HepG2 (cell line): ENCODE measurements around the gene PRKG1. TPM values are rescaled to one million over a fixed set of nuclear protein-coding genes. Genes with fewer than 3 reads are reported as not detected.

ENCODE experiments used
- ATAC-seq: fragments of 200-7000 bp; cut with Tn5 transposase; 3 replicates; pipeline ENCODE4 v1.9.1; 2020; ENCODE audit warnings: mild to moderate bottlenecking, moderate library complexity
- BruUV-seq: library from RNA; stranded (reverse); fragments of 400-500 nt; replicated peaks from 2 replicates; lab custom pipeline; 2021; lab: Mats Ljungman, UMichigan
- CTCF ChIA-PET: fragments of 300-600 bp; formaldehyde crosslinking; extraction: SDS; loops from one replicate; lab custom pipeline; 2021; ENCODE audit warnings: low total read pairs, inconsistent platforms, low intra/inter-chr PET ratio; lab: Yijun Ruan, JAX
- POLR2A ChIA-PET: fragments of 350-600 bp; sonication (Branson Sonifier 250); formaldehyde crosslinking; loops from one replicate; lab custom pipeline; 2020; ENCODE audit warnings: antibody characterized with exemption, inconsistent platforms; lab: Yijun Ruan, JAX
- DNase-seq: peaks from one replicate; pipeline ENCODE4 v3.0.0-alpha.2; 2015; ENCODE audit warnings: low spot score
- FAIRE-seq: peaks from 3 replicates; lab custom pipeline; 2011; peaks lifted over from hg19 to GRCh38; lab: Jason Lieb, UNC
- H2AFZ ChIP-seq: one replicate; pipeline ENCODE4 v1.6.1; 2011; ENCODE audit warnings: low read length, inconsistent platforms
- H3K27ac ChIP-seq: fragments of 300-600 bp; 3 replicates; pipeline ENCODE4 v1.8.0; 2011; ENCODE audit warnings: mixed run types, mild to moderate bottlenecking, mixed read lengths, low read length, inconsistent platforms; ENCODE audit not compliant: insufficient read depth; ENCODE audit errors: extremely low read length
- H3K27me3 ChIP-seq, 2 experiments: fragments of 200-600 bp in 1 of 2; 2 replicates in 1 of 2; 3 replicates in 1 of 2; pipeline versions ENCODE4 v1.6.0 to v1.8.0; 2011; ENCODE audit warnings: low read length in 2 of 2, mild to moderate bottlenecking in 2 of 2, moderate library complexity in 2 of 2, inconsistent platforms in 1 of 2; ENCODE audit not compliant: insufficient read depth in 2 of 2, control insufficient read depth in 1 of 2
- H3K36me3 ChIP-seq, 2 experiments: fragments of 200-600 bp in 1 of 2; replicated peaks in 1 of 2; 2 replicates in 1 of 2; 3 replicates in 1 of 2; pipeline versions ENCODE4 v1.5.1 to v1.8.0; 2011; ENCODE audit warnings: low read length in 2 of 2, inconsistent platforms in 1 of 2; ENCODE audit not compliant: insufficient read depth in 2 of 2, control insufficient read depth in 1 of 2
- H3K4me1 ChIP-seq: 2 replicates; pipeline ENCODE4 v1.5.1; 2012; ENCODE audit warnings: low read length, inconsistent platforms; ENCODE audit not compliant: insufficient read depth
- H3K4me2 ChIP-seq: 2 replicates; pipeline ENCODE4 v1.6.0; 2011; ENCODE audit warnings: low read depth, low read length, inconsistent platforms
- H3K4me3 ChIP-seq, 3 experiments: fragments of 200-600 bp in 1 of 3; sonication (generic), shearing (Covaris generic) in 1 of 3; replicated peaks in 1 of 3; 2 replicates each; pipeline ENCODE4 v1.5.1; 2011 to 2016; ENCODE audit warnings: low read length in 3 of 3, inconsistent platforms in 2 of 3, low read depth in 2 of 3, mild to moderate bottlenecking in 2 of 3, control low read depth in 1 of 3, mixed read lengths in 1 of 3; ENCODE audit not compliant: insufficient read depth in 1 of 3
- H3K79me2 ChIP-seq: one replicate; pipeline ENCODE4 v1.6.1; 2011; ENCODE audit warnings: low read length, inconsistent platforms; ENCODE audit not compliant: insufficient read depth
- H3K9ac ChIP-seq: 2 replicates; pipeline ENCODE4 v1.6.0; 2011; ENCODE audit warnings: mild to moderate bottlenecking, low read depth, low read length, inconsistent platforms; ENCODE audit not compliant: insufficient read depth
- H3K9me3 ChIP-seq: 2 replicates; pipeline ENCODE4 v1.5.1; 2012; ENCODE audit warnings: mild to moderate bottlenecking, low read length
- H4K20me1 ChIP-seq: 2 replicates; pipeline ENCODE4 v1.6.0; 2011; ENCODE audit warnings: inconsistent platforms, mild to moderate bottlenecking, low read length, moderate library complexity; ENCODE audit not compliant: insufficient read depth
- MEIS2 ChIP-seq: sonication (generic); formaldehyde crosslinking; IDR thresholded peaks from 2 replicates; pipeline ENCODE4 v1.9.0; 2021; ENCODE audit warnings: mild to moderate bottlenecking, missing genetic modification reagents
- NCOR1 ChIP-seq: fragments of 200-600 bp; sonication (generic); IDR thresholded peaks from 2 replicates; pipeline ENCODE4 v1.7.0; 2017; ENCODE audit warnings: antibody characterized with exemption, low read length, borderline replicate concordance
- ZMYM2 ChIP-seq: sonication (generic); formaldehyde crosslinking; IDR thresholded peaks from 2 replicates; pipeline ENCODE4 v1.8.0; 2022; ENCODE audit warnings: mild to moderate bottlenecking, missing genetic modification reagents
- ZNF10 ChIP-seq: sonication (generic); formaldehyde crosslinking; IDR thresholded peaks from 2 replicates; pipeline ENCODE4 v1.4.0; 2020; ENCODE audit warnings: mild to moderate bottlenecking, low read depth, missing genetic modification reagents, borderline replicate concordance
- ZNF263 ChIP-seq: sonication (generic); formaldehyde crosslinking; IDR thresholded peaks from 2 replicates; pipeline ENCODE4 v1.4.0; 2020; ENCODE audit warnings: missing genetic modification reagents
- WGBS: methylation state at CpG from one replicate; pipeline ENCODE4 v1.1.6; 2017; ENCODE audit warnings: low lambda C conversion rate; 5-methylcytosine and 5-hydroxymethylcytosine counted together
- in situ Hi-C: cut with HindIII; loops from 2 replicates; pipeline ENCODE4 v1.10.0; 2017; ENCODE audit warnings: low pct_unique_long_range_greater_than_20kb; ENCODE audit not compliant: extremely low pct_ligation_motif_present
- intact Hi-C: fragments of 100-400 bp; cut with micrococcal nuclease; formaldehyde crosslinking; loops from one replicate; pipeline ENCODE4 v1.10.0; 2022; ENCODE audit not compliant: unreplicated experiment
- polyA plus RNA-seq, 8 experiments: library from polyadenylated mRNA; depleted of rRNA in 3 of 8; stranded (reverse) in 7 of 8; unstranded in 1 of 8; fragments of >200 nt; fragmentation: Illumina TruSeq in 4 of 8; extraction: Trizol in 4 of 8; gene quantifications; 2 replicates each; pipeline versions ENCODE4 v1.2.1 to v1.2.3, GENCODE V29; 2011 to 2016; ENCODE audit warnings: low read depth in 4 of 8, missing spikeins in 1 of 8, mixed read lengths in 1 of 8; ENCODE audit not compliant: insufficient read depth in 1 of 8
- total RNA-seq, 5 experiments: library from RNA; depleted of rRNA; stranded (reverse); fragments of >200 nt; fragmentation: Illumina TruSeq; extraction: Trizol; gene quantifications; 2 replicates each; pipeline ENCODE4 v1.2.3, GENCODE V29; 2016; ENCODE audit warnings: low read depth in 1 of 5
- TF ChIP-seq, protein P1 (sequence below): sonication (generic); formaldehyde crosslinking; IDR thresholded peaks from 2 replicates; pipeline ENCODE4 v1.4.0; 2020; ENCODE audit warnings: mild to moderate bottlenecking, missing genetic modification reagents

PRKG1 gene
- total and polyA plus RNA-seq, 2 of the 13 experiments (the other 11 are each of a cell fraction or from before 2014, with no cell fraction given), result 0.01 TPM; not detected in 1

- FAIRE-seq, result no peak
- H2AFZ ChIP-seq, result no peak overlapping the region
- H3K4me1 ChIP-seq, result no peaks in the 10 kb centered on the region
- H3K79me2 ChIP-seq, result no peaks in the 10 kb centered on the region
- intact Hi-C loops (no loop called here), in situ Hi-C loops (no loop called here)
- ChIA-PET POLR2A (no interaction called here), CTCF (no interaction called here)
- ATAC-seq, result no peak
- H3K36me3 ChIP-seq, result no peaks in the 10 kb centered on the region
- H3K4me2 ChIP-seq, result no peak overlapping the region
- H3K9me3 ChIP-seq, result no peaks in the 10 kb centered on the region
- DNase-seq, result no peak
- no peaks in the 10 kb centered on the region for H4K20me1 ChIP-seq
- BruUV-seq, result no TSS peak
- 0% methylated on average over 1 of the region's 1 CpG for WGBS
- H3K27ac ChIP-seq, result no peak overlapping the region
- TF ChIP-seq MEIS2 (CRISPR knock-in tag), result no peak
- H3K27me3 ChIP-seq, result no peaks in the 10 kb centered on the region
- H3K9ac ChIP-seq, result no peak overlapping the region
- no peak overlapping the region for H3K4me3 ChIP-seq
Measured at GRCh38 chr10:51502124-51502523, 427.8 kb downstream of the PRKG1 start.

DNA sequence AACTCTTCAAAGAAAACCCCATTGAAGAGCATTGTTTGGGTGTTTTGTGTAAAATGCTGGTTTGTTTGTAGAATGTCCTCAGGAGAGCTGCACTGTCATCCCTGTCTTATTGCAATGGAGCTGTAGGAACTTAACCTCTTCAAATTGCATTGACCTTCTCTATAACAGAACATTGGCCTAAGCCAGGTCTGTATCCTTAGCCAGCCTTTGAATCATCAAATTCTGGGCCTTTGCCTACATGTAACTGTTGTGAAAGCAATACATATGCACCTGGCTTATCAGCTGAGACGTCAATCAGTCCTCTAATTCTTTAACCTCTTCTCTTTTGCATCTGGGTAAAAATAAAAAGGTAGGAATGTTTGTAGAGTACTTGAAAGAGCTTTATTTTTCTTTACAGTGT, 429.1 kb downstream of the PRKG1 start:
- ChIA-PET POLR2A (no interaction called here), CTCF (no interaction called here)
- no peak for FAIRE-seq
- in situ Hi-C loops (no loop called here), intact Hi-C loops (no loop called here)
- no peak for TF ChIP-seq ZNF10 (CRISPR knock-in tag)
- no peak for TF ChIP-seq ZNF263 (CRISPR knock-in tag)
- no peak for TF ChIP-seq ZMYM2
- TF ChIP-seq, protein P1, sequence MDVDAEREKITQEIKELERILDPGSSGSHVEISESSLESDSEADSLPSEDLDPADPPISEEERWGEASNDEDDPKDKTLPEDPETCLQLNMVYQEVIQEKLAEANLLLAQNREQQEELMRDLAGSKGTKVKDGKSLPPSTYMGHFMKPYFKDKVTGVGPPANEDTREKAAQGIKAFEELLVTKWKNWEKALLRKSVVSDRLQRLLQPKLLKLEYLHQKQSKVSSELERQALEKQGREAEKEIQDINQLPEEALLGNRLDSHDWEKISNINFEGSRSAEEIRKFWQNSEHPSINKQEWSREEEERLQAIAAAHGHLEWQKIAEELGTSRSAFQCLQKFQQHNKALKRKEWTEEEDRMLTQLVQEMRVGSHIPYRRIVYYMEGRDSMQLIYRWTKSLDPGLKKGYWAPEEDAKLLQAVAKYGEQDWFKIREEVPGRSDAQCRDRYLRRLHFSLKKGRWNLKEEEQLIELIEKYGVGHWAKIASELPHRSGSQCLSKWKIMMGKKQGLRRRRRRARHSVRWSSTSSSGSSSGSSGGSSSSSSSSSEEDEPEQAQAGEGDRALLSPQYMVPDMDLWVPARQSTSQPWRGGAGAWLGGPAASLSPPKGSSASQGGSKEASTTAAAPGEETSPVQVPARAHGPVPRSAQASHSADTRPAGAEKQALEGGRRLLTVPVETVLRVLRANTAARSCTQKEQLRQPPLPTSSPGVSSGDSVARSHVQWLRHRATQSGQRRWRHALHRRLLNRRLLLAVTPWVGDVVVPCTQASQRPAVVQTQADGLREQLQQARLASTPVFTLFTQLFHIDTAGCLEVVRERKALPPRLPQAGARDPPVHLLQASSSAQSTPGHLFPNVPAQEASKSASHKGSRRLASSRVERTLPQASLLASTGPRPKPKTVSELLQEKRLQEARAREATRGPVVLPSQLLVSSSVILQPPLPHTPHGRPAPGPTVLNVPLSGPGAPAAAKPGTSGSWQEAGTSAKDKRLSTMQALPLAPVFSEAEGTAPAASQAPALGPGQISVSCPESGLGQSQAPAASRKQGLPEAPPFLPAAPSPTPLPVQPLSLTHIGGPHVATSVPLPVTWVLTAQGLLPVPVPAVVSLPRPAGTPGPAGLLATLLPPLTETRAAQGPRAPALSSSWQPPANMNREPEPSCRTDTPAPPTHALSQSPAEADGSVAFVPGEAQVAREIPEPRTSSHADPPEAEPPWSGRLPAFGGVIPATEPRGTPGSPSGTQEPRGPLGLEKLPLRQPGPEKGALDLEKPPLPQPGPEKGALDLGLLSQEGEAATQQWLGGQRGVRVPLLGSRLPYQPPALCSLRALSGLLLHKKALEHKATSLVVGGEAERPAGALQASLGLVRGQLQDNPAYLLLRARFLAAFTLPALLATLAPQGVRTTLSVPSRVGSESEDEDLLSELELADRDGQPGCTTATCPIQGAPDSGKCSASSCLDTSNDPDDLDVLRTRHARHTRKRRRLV (CRISPR knock-in tag), result no peak
- no peak for TF ChIP-seq NCOR1
- Histone ChIP-seq H3K36me3 (no peaks in the 10 kb centered on the region), H3K4me1 (no peaks in the 10 kb centered on the region), H2AFZ (no peak overlapping the region), H3K9ac (no peak overlapping the region), H3K27ac (no peak overlapping the region), H3K4me3 (no peak overlapping the region), H3K9me3 (no peaks in the 10 kb centered on the region), H4K20me1 (no peaks in the 10 kb centered on the region), H3K4me2 (no peak overlapping the region), H3K79me2 (no peaks in the 10 kb centered on the region), H3K27me3 (no peaks in the 10 kb centered on the region)
- no peak for DNase-seq
- no TSS peak for BruUV-seq
- 2% methylated on average over 1 of the region's 1 CpG for WGBS
- no peak for ATAC-seq
